Kidney epithelial cell (primary cell): Measurements from ENCODE around the gene SYP. TPM values are rescaled to one million over a fixed set of nuclear protein-coding genes. Genes with fewer than 3 reads are reported as not detected.

Experiments
- DNase-seq: peaks from one replicate; pipeline ENCODE4 v3.0.0-alpha.2; 2010; ENCODE audit warnings: low read depth
- H3K27me3 ChIP-seq: 2 replicates; pipeline ENCODE4 v1.6.0; 2011; ENCODE audit warnings: low read length; ENCODE audit not compliant: control insufficient read depth, insufficient read depth
- H3K36me3 ChIP-seq: 2 replicates; pipeline ENCODE4 v1.5.1; 2011; ENCODE audit warnings: low read length; ENCODE audit not compliant: control insufficient read depth, insufficient read depth
- H3K4me3 ChIP-seq: 2 replicates; pipeline ENCODE4 v1.5.1; 2011; ENCODE audit warnings: low read depth, mild to moderate bottlenecking, control low read depth, low read length
- total RNA-seq: library from RNA; depleted of rRNA; stranded (reverse); fragments of >200 nt; gene quantifications from 2 replicates; pipeline ENCODE4 v1.2.3, GENCODE V29; 2015
- TF ChIP-seq, protein P1 (sequence below): IDR thresholded peaks from 2 replicates; pipeline ENCODE4 v1.5.1; 2011; ENCODE audit warnings: mild to moderate bottlenecking, moderate library complexity, low read length, control low read depth, inconsistent platforms; ENCODE audit not compliant: insufficient read depth, poor library complexity, severe bottlenecking

The SYP gene
- total RNA-seq, 1 donor from 2014 or later, result 1.0 TPM

DNA sequence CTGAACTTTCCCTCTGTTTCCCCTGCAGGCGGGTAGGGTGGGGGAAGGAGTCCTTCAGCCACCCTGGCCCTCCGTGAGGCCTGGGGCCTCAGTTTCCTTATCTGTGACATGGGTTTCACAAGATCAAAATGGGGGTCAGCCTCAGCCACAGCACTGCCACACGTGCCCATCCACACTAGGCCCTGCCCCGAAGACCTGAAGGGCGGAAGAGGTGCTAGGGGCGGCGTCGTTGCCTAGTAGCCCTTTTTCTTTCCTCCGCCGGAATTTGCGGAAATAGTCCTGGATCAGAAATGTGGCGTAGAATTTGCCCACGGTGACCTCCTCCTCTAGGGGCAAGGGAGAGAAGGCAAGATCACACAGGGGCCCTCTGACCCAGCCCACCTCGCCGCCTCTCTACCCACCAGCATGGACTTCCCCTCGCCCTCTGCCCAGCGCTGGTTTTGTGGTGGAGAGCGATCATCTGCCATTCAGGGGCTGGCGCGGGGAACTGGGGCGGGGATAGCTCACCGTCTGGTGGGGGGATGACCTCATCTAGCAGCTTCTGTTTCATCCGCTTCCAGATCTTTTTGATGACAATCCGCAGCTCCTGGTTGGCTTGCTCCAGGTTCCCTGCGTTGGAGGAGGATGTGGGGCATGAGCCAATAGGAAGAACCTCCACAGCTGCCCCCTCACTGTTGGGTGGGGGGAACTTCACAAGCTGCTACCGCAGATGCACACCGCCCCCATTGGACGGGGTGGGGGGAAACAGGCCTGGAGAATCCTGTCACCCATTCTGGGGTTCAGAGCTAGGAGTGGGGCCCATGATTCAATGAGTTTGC lies 9.7 kb upstream of the SYP start:
- Histone ChIP-seq H3K27me3 (no peaks in the 10 kb centered on the region), H3K4me3 (no peak overlapping the region), H3K36me3 (no peaks in the 10 kb centered on the region)
- DNase-seq, result no peak
- TF ChIP-seq, protein P1, sequence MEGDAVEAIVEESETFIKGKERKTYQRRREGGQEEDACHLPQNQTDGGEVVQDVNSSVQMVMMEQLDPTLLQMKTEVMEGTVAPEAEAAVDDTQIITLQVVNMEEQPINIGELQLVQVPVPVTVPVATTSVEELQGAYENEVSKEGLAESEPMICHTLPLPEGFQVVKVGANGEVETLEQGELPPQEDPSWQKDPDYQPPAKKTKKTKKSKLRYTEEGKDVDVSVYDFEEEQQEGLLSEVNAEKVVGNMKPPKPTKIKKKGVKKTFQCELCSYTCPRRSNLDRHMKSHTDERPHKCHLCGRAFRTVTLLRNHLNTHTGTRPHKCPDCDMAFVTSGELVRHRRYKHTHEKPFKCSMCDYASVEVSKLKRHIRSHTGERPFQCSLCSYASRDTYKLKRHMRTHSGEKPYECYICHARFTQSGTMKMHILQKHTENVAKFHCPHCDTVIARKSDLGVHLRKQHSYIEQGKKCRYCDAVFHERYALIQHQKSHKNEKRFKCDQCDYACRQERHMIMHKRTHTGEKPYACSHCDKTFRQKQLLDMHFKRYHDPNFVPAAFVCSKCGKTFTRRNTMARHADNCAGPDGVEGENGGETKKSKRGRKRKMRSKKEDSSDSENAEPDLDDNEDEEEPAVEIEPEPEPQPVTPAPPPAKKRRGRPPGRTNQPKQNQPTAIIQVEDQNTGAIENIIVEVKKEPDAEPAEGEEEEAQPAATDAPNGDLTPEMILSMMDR, result no peak

DNA sequence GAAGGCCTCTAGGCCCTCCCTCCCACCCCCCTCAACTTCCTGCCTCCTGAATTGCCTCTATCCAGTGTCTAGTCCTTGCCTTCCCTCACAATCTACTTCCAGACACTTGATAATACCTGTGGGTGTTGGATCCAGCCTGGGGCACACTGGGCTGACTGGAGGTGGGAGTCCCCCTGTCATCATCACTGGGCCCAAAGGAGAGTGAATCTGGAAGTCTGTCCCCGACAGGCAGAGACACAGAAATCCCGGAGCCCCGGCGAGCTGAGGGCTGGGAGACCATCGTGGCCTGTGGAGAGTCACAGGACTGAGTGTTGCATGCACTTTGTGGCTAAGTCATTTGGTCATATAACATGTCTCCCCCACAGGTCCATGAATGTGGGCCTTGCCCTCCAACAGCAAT lies 8.4 kb upstream of the SYP start:
- H3K36me3 ChIP-seq, result no peaks in the 10 kb centered on the region
- H3K27me3 ChIP-seq, result no peaks in the 10 kb centered on the region
- DNase-seq, result no peak
- no peak overlapping the region for H3K4me3 ChIP-seq
- TF ChIP-seq, protein P1, result no peak

DNA sequence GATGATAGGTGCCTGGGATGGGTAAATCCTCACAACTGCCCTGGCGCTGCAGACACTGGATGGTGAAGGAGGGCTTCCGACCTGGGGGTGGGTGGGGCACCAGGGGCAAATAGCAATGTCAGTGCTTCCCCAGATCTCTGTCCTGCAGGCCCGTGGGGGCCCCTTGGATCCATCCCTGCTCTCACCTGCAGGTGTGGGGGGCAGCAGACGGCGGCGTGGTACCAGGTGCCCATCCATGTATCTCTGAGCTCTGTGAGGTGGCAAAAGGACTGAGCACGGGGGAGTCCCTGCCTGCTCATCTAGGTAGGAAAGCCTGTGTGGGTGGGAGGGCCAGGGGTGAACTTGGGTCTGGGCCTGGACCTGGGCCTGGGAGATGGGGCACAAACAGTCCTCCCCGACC lies 6.5 kb upstream of the SYP start:
- Histone ChIP-seq H3K36me3 (no peaks in the 10 kb centered on the region), H3K4me3 (no peak overlapping the region), H3K27me3 (no peaks in the 10 kb centered on the region)
- DNase-seq, result no peak
- TF ChIP-seq, protein P1, result no peak

DNA sequence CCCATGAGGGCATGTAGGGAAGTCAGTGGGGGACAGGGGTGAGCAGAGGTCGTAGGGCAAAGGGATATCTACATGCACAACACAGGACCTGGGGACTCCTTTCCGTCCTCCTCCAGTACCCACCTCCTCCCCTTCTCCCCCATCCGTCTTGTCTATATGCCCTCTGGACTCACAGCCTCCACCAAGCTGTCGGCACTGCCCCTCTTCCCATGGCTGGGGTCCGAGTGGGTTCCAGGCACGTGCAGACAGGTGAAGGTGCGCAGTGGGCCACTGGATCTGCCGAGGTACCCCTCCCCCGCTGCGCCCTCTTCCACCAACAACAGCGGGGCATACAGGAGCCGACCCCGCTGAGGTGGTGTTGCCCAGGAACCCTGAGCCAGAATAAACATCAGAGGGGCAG lies 5.5 kb upstream of the SYP start:
- no peak overlapping the region for H3K4me3 ChIP-seq
- TF ChIP-seq, protein P1, result no peak

DNA sequence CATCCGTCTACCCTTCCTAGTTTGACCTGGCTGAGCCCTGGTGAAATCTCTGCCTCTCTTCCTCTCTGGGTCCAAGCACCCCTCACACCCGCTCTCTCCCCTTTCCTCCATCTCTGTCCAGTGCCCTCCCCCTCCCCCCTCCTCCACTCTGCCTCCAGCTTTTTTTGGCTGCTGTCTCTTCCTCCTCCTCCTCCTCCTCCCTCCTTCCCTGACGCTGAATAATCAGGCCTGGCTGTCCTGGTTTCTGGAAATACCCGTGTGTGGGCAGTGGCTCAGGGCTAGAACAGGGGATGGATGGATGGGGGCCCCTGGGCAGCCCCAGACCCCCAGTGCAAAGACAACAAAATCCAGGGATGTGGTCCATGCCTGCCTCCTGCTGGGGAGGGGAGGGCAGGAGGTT lies 4.7 kb upstream of the SYP start:
- H3K27me3 ChIP-seq, result no peaks in the 10 kb centered on the region
- no peak overlapping the region for H3K4me3 ChIP-seq
- DNase-seq, result no peak
- TF ChIP-seq, protein P1, result no peak
- H3K36me3 ChIP-seq, result no peaks in the 10 kb centered on the region

More for the DNA sequence above, 5.5 kb upstream of the SYP start:
- no peaks in the 10 kb centered on the region for H3K27me3 ChIP-seq
- DNase-seq, result no peak
- H3K36me3 ChIP-seq, result no peaks in the 10 kb centered on the region

DNA sequence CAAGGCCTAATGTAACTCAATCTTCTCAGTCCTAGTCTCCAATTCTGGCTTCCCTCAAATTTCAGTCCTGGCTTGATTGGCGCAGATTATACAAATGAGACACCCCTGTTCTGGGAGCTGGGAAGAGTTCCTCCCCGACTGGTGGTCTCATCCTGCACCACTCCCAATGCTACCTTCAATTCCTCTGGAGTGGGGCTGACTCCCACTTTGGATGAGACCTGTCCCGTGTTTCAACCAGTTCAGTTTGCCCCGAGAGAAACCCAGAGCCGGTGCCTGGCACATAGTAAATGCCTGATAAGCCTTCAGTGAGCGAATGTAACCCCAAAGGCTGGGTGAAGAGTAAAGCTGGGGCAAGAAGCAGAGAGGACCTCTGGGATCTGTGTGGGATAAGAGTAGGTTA lies 4.0 kb upstream of the SYP start:
- TF ChIP-seq, protein P1, result no peak
- no peak for DNase-seq
- Histone ChIP-seq H3K36me3 (no peaks in the 10 kb centered on the region), H3K27me3 (peaks cover 3% of the 10 kb centered on the region), H3K4me3 (no peak overlapping the region)
